ENCODE measurements around the gene TFCP2L1. TPM values are rescaled to one million over a fixed set of nuclear protein-coding genes. Genes with fewer than 3 reads are reported as not detected.

The TFCP2L1 gene
- total and polyA plus RNA-seq, 2 of the 4 experiments (the other 2 are of a cell fraction) = not detected

DNA sequence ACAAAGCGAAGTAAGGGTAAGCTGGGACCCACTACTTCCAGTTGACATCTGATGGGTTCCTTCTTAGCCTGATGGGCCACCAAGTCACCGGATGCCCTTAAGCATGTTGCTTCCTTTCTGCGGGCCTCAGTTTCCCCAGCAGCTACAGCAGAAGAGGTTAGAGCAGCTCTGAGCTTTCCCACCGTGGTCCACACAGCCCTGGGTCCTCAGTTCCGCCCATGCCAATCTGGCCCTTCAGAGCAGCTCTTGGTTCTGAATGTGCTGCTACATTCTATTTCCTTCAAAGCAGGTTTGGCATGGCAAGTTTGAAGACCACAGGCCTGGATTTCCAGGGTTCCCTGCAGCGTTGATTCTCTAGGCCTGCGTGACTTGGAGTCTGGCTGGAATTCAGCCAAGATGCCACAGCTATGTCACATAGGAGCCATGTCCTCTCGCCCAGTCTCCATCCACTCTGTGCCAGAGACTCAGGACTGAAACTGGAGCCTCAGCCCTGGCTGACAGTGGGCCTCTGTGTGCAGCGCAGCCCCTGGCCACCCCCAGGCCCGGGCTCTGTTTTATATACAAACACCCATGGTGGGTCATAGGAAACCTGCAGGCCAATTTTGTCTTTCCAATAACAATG, 79.6 kb downstream of the TFCP2L1 start:
- Histone ChIP-seq H2BK15ac (ENCODE audit: low read depth, low read length) (no peak overlapping the region), H4K8ac (ENCODE audit: low read depth in 2 of 2, low read length in 2 of 2) (no peak overlapping the region), H2BK20ac (ENCODE audit: low read depth, low read length) (no peak overlapping the region), H3K79me1 (ENCODE audit: low read depth in 1 of 2, low read length in 2 of 2) (no peaks in the 10 kb centered on the region), H2AK5ac (ENCODE audit: low read depth, low read length) (no peak overlapping the region), H3K4me3 (ENCODE audit: insufficient read depth, low read depth, low read length) (no peak overlapping the region), H3K27me3 (ENCODE audit: control insufficient read depth, insufficient read depth, low read length) (peaks cover 21% of the 10 kb centered on the region), H3K14ac (replicated peaks; ENCODE audit: low read depth, low read length) (no peak overlapping the region), H3K18ac (ENCODE audit: low read depth, low read length) (no peak overlapping the region), H3K9me3 (ENCODE audit: control insufficient read depth, insufficient read depth, low read length) (no peaks in the 10 kb centered on the region), H3K9ac (ENCODE audit: low read depth, low read length) (no peak overlapping the region), H2AFZ (replicated peaks; ENCODE audit: low read length, poor library complexity) (no peak overlapping the region), H3K27ac (ENCODE audit: insufficient read depth, low read length) (no peak overlapping the region), H3K23ac (ENCODE audit: low read depth, low read length) (no peak overlapping the region), H3K4ac (ENCODE audit: low read depth, low read length) (no peak overlapping the region), H3K9me1 (ENCODE audit: insufficient read depth, low read length) (no peaks in the 10 kb centered on the region), H3K56ac (ENCODE audit: extremely low read depth, insufficient read depth, low read length) (no peak overlapping the region), H3K4me1 (ENCODE audit: control insufficient read depth, insufficient read depth, low read length) (no peaks in the 10 kb centered on the region), H4K91ac (ENCODE audit: insufficient read depth, low read depth, low read length) (no peak overlapping the region), H3K4me2 (ENCODE audit: low read depth, low read length) (no peak overlapping the region), H2BK5ac (ENCODE audit: low read depth, low read length, poor library complexity, severe bottlenecking) (no peak overlapping the region), H2BK120ac (ENCODE audit: low read depth, low read length) (no peak overlapping the region), H2AK9ac (replicated peaks; ENCODE audit: low read depth, low read length, poor library complexity) (no peak overlapping the region), H3K36me3 (ENCODE audit: control insufficient read depth, insufficient read depth, low read length) (no peaks in the 10 kb centered on the region), H4K5ac (ENCODE audit: low read depth, low read length) (no peak overlapping the region), H4K20me1 (ENCODE audit: insufficient read depth, low read length) (no peaks in the 10 kb centered on the region; the same call in 1 of the 2 replicates)
- ChIA-PET CTCF (no interaction called here), POLR2A (ENCODE audit: unreplicated experiment) (no interaction called here)
- in situ Hi-C loops (cut with MboI; ENCODE audit: low sequenced_read_pairs) = no loop called here
- dilution Hi-C loops (cut with HindIII; ENCODE audit: low sequenced_read_pairs, unreplicated experiment) = no loop called here
- peak; percentile 11; the same call in 1 of the 2 replicates for ATAC-seq (ENCODE audit: low read depth)
- intact Hi-C loops (cut with micrococcal nuclease) = no loop called here
- DNase-seq = no peak
- BruUV-seq (replicated peaks) = no TSS peak
- 57% methylated on average over 3 of the region's 10 CpGs; no CpG with 5 or more reads in 1 of the 2 experiments for WGBS, 2 experiments (ENCODE audit: extremely low coverage in 2 of 2, insufficient read length in 1 of 2)
- no peak for TF ChIP-seq CEBPB (IDR thresholded peaks at IDR 0.05; ENCODE audit: low read depth, low read length)
- no peak for TF ChIP-seq MAFK (IDR thresholded peaks at IDR 0.05; ENCODE audit: low read depth, low read length)
- TF ChIP-seq NFE2L2 (IDR thresholded peaks at IDR 0.05; ENCODE audit: low read depth, low read length) = no peak
- no peak for TF ChIP-seq BHLHE40 (IDR thresholded peaks at IDR 0.05; ENCODE audit: low read depth, low read length)
- no peak for TF ChIP-seq MXI1 (IDR thresholded peaks at IDR 0.05; ENCODE audit: borderline replicate concordance, low read depth, low read length)
- TF ChIP-seq, protein P1, sequence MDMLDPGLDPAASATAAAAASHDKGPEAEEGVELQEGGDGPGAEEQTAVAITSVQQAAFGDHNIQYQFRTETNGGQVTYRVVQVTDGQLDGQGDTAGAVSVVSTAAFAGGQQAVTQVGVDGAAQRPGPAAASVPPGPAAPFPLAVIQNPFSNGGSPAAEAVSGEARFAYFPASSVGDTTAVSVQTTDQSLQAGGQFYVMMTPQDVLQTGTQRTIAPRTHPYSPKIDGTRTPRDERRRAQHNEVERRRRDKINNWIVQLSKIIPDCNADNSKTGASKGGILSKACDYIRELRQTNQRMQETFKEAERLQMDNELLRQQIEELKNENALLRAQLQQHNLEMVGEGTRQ (IDR thresholded peaks at IDR 0.05; ENCODE audit: low read depth, low read length) = no peak
- TF ChIP-seq RCOR1 (IDR thresholded peaks at IDR 0.05; ENCODE audit: insufficient replicate concordance, low read length) = no peak
- no peak for TF ChIP-seq FOS (IDR thresholded peaks at IDR 0.05; ENCODE audit: low read depth, low read length)
- no peak for TF ChIP-seq CHD1 (IDR thresholded peaks at IDR 0.05; ENCODE audit: low read depth, low read length)
- TF ChIP-seq, protein P2, sequence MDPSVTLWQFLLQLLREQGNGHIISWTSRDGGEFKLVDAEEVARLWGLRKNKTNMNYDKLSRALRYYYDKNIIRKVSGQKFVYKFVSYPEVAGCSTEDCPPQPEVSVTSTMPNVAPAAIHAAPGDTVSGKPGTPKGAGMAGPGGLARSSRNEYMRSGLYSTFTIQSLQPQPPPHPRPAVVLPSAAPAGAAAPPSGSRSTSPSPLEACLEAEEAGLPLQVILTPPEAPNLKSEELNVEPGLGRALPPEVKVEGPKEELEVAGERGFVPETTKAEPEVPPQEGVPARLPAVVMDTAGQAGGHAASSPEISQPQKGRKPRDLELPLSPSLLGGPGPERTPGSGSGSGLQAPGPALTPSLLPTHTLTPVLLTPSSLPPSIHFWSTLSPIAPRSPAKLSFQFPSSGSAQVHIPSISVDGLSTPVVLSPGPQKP (IDR thresholded peaks at IDR 0.05; ENCODE audit: borderline replicate concordance, low read depth, low read length) = no peak
